Measurements from ENCODE around the gene RPAP2. TPM values are rescaled to one million over a fixed set of nuclear protein-coding genes. Genes with fewer than 3 reads are reported as not detected.

RPAP2 gene
- total and polyA plus RNA-seq, 2 of the 8 experiments (the other 6 are each of a cell fraction or from before 2014, with no cell fraction given), result 7.9 to 28.4 TPM

DNA sequence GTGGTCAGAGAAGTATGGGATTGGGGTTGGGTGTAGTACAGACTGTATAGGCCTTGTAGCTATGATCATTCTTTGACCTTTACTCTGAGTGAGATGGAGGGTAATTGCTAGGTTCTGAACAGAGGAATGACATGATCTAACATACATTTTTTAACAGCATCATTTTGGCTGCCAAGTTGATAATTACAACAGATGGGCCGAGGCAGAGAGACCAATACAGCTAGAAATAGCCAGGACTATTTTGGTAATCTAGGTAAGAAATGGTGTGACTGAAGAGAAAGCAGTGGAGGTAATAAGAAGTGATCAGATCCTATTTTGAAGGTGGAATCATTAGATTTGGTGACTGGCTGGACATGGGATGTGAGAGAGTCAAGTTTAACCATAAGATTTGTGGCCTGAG is 43.5 kb downstream of the RPAP2 start:
- Histone ChIP-seq H3K23ac (ENCODE audit: insufficient read length) (no peak overlapping the region), H4K20me1 (replicated peaks in 1 of 2; ENCODE audit: control insufficient read depth in 1 of 2, insufficient read depth in 2 of 2, low read length in 2 of 2) (no peaks in the 10 kb centered on the region), H3K4me1 (replicated peaks in 1 of 4; ENCODE audit: control insufficient read depth in 3 of 4, insufficient read depth in 4 of 4, low read length in 3 of 4) (no peaks in the 10 kb centered on the region), H3K23me2 (ENCODE audit: low read depth, low read length) (no peaks in the 10 kb centered on the region), H2AFZ (ENCODE audit: low read length) (no peak overlapping the region), H3K14ac (ENCODE audit: insufficient read length) (no peak overlapping the region), H3K36me3 (ENCODE audit: control insufficient read depth in 2 of 4, insufficient read depth in 4 of 4, low read length in 3 of 4) (peaks cover 0 to 15% (median 2%) of the 10 kb centered on the region in 4 experiments; a peak in 3 of 8 replicates), H2BK15ac (ENCODE audit: low read length) (no peak overlapping the region), H3K27ac (ENCODE audit: low read depth, low read length) (no peak overlapping the region), H3K79me2 (ENCODE audit: control insufficient read depth in 1 of 2, insufficient read depth in 2 of 2, low read length in 2 of 2) (no peaks in the 10 kb centered on the region), H3K27me3 (replicated peaks in 1 of 4; ENCODE audit: control insufficient read depth in 3 of 4, extremely low read depth in 1 of 4, insufficient read depth in 3 of 4, low read length in 3 of 4) (no peaks in the 10 kb centered on the region), H4K8ac (ENCODE audit: extremely low read depth, insufficient read depth, low read length) (no peak overlapping the region), H2BK20ac (ENCODE audit: low read length) (no peak overlapping the region), H4K91ac (replicated peaks; ENCODE audit: insufficient read length, low read length) (no peak overlapping the region), H4K5ac (ENCODE audit: insufficient read length, low read depth, low read length) (no peak overlapping the region), H3K56ac (replicated peaks; ENCODE audit: insufficient read length, low read depth, low read length) (no peak overlapping the region), H3K4me3 (ENCODE audit: extremely low read depth in 1 of 4, insufficient read depth in 2 of 4, low read depth in 3 of 4, low read length in 4 of 4) (no peak overlapping the region), H3K4me2 (ENCODE audit: insufficient read depth in 1 of 2, low read depth in 2 of 2, low read length in 2 of 2) (no peak overlapping the region), H2BK12ac (ENCODE audit: low read depth, low read length) (no peak overlapping the region), H3K9me3 (ENCODE audit: insufficient read depth in 2 of 2, low read depth in 1 of 2, low read length in 1 of 2) (no peaks in the 10 kb centered on the region), H3K18ac (ENCODE audit: extremely low read depth, low read length) (no peak overlapping the region), H3K4ac (replicated peaks; ENCODE audit: insufficient read length, low read depth, low read length) (no peak overlapping the region), H2AK5ac (ENCODE audit: low read depth, low read length) (no peak overlapping the region), H2BK5ac (ENCODE audit: low read depth, low read length) (no peak overlapping the region), H3K79me1 (ENCODE audit: low read depth, low read length) (no peaks in the 10 kb centered on the region), H2BK120ac (replicated peaks; ENCODE audit: low read depth, low read length) (no peak overlapping the region), H3K9ac (replicated peaks in 1 of 4; ENCODE audit: extremely low read depth in 1 of 4, low read depth in 3 of 4, low read length in 3 of 4) (no peak overlapping the region)
- POLR2A ChIA-PET (ENCODE audit: partially characterized antibody), result no interaction called here
- WGBS, 2 experiments (ENCODE audit: extremely low coverage in 1 of 2, insufficient coverage in 1 of 2, insufficient read length in 1 of 2, insufficient replicate concordance in 2 of 2, low coverage in 1 of 2, low lambda C conversion rate in 2 of 2, missing lambda C conversion rate in 1 of 2), result 76% methylated on average over 1 of the region's 1 CpG; no CpG with 5 or more reads in 1 of the 2 experiments
- no peak for DNase-seq (ENCODE audit: low read depth in 1 of 2, low spot score in 2 of 2)
- FAIRE-seq, result no peak
- CTCF ChIA-PET (ENCODE audit: partially characterized antibody), result no interaction called here
- TF ChIP-seq ZNF274 (IDR thresholded peaks at IDR 0.05; ENCODE audit: borderline replicate concordance, extremely low read depth, low read length) (no peak), RNF2 (IDR thresholded peaks at IDR 0.05; ENCODE audit: borderline replicate concordance, low read depth, low read length, missing control alignments, poor library complexity, severe bottlenecking) (no peak), CHD1 (IDR thresholded peaks at IDR 0.05; ENCODE audit: low read depth, low read length) (no peak), HDAC6 (IDR thresholded peaks at IDR 0.05; ENCODE audit: low read depth, low read length) (no peak), KDM1A (IDR thresholded peaks at IDR 0.05; ENCODE audit: borderline replicate concordance, low read length) (no peak), NANOG (IDR thresholded peaks at IDR 0.05; ENCODE audit: insufficient read depth, low read depth, low read length, poor library complexity, severe bottlenecking) (no peak), CTCF (IDR thresholded peaks at IDR 0.05; ENCODE audit: control extremely low read depth in 1 of 3, insufficient read depth in 1 of 3, low read depth in 1 of 3, low read length in 3 of 3) (no peak), CREB1 (IDR thresholded peaks at IDR 0.05) (no peak), ATF2 (IDR thresholded peaks at IDR 0.05; ENCODE audit: low read length) (no peak), JUND (IDR thresholded peaks at IDR 0.05; ENCODE audit: low read length) (no peak)

Measured in H1 (cell line).